HCT116 (cell line): Measurements from ENCODE around the gene BICRAL.

Source experiments
- EGR1 ChIP-seq: IDR thresholded peaks from 2 replicates; pipeline ENCODE4 v1.6.1; 2012; ENCODE audit warnings: low read depth
- EZH2 ChIP-seq: fragments of 200-600 bp; sonication (generic); IDR thresholded peaks from 2 replicates; pipeline ENCODE4 v1.6.1; 2017; ENCODE audit warnings: antibody characterized with exemption, mixed run types
- POLR2A ChIP-seq: IDR thresholded peaks from 2 replicates; pipeline ENCODE4 v1.7.0; 2011; ENCODE audit warnings: borderline replicate concordance; ENCODE audit not compliant: insufficient read depth, insufficient read length; ENCODE audit errors: extremely low read depth
- POLR2AphosphoS5 ChIP-seq: IDR thresholded peaks from 2 replicates; pipeline ENCODE4 v1.6.1; 2011; ENCODE audit warnings: mild to moderate bottlenecking, low read depth, low read length, moderate library complexity
- SIN3A ChIP-seq: IDR thresholded peaks from 2 replicates; pipeline ENCODE4 v1.6.1; 2012; ENCODE audit warnings: low read depth
- TF ChIP-seq, protein P1 (sequence below), 3 experiments: fragments of 200-600 bp in 1 of 3; sonication (generic) in 1 of 3; IDR thresholded peaks in 2 of 3; conservative IDR thresholded peaks in 1 of 3; 2 replicates each; pipeline ENCODE4 v1.5.1; 2012 to 2017; ENCODE audit warnings: low read depth in 2 of 3, low read length in 2 of 3, antibody characterized with exemption in 1 of 3, borderline replicate concordance in 1 of 3, control low read depth in 1 of 3, mild to moderate bottlenecking in 1 of 3, mixed read lengths in 1 of 3, mixed run types in 1 of 3, moderate library complexity in 1 of 3; ENCODE audit not compliant: insufficient read depth in 1 of 3
- TF ChIP-seq, protein P2 (sequence below): IDR thresholded peaks from 2 replicates; pipeline ENCODE4 v1.6.1; 2012
- TF ChIP-seq, protein P3 (sequence below): IDR thresholded peaks from 2 replicates; pipeline ENCODE4 v1.6.1; 2012; ENCODE audit warnings: low read depth

DNA sequence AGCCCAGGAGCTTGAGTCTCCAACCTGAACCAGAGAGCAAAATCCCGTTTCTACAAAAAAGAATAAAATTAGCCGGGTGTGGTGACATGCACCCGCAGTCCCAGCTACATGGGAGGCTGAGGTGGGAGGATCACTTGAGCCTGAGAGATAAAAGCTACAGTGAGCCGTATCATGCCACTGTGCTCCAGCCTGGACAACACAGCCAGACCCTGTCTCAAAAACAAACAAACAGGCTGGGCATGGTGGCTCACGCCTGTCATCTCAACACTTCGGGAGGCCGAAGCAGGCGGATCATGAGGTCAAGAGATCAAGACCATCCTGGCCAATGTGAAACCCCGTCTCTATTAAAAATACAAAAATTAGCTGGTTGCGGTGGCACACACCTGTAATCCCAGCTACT, 122.6 kb downstream of the BICRAL start:
- TF ChIP-seq, protein P1, sequence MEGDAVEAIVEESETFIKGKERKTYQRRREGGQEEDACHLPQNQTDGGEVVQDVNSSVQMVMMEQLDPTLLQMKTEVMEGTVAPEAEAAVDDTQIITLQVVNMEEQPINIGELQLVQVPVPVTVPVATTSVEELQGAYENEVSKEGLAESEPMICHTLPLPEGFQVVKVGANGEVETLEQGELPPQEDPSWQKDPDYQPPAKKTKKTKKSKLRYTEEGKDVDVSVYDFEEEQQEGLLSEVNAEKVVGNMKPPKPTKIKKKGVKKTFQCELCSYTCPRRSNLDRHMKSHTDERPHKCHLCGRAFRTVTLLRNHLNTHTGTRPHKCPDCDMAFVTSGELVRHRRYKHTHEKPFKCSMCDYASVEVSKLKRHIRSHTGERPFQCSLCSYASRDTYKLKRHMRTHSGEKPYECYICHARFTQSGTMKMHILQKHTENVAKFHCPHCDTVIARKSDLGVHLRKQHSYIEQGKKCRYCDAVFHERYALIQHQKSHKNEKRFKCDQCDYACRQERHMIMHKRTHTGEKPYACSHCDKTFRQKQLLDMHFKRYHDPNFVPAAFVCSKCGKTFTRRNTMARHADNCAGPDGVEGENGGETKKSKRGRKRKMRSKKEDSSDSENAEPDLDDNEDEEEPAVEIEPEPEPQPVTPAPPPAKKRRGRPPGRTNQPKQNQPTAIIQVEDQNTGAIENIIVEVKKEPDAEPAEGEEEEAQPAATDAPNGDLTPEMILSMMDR (IDR thresholded peaks at IDR 0.05 in 2 of 3, conservative IDR thresholded peaks at IDR 0.05 in 1 of 3; ENCODE audit: borderline replicate concordance in 1 of 3, insufficient read depth in 1 of 3, low read depth in 2 of 3, low read length in 2 of 3): no peak
- TF ChIP-seq, protein P2, sequence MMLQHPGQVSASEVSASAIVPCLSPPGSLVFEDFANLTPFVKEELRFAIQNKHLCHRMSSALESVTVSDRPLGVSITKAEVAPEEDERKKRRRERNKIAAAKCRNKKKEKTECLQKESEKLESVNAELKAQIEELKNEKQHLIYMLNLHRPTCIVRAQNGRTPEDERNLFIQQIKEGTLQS: no peak
- TF ChIP-seq POLR2AphosphoS5: no peak
- TF ChIP-seq EZH2: no peak
- no peak for TF ChIP-seq POLR2A
- no peak for TF ChIP-seq EGR1
- TF ChIP-seq SIN3A: no peak
- TF ChIP-seq, protein P3, sequence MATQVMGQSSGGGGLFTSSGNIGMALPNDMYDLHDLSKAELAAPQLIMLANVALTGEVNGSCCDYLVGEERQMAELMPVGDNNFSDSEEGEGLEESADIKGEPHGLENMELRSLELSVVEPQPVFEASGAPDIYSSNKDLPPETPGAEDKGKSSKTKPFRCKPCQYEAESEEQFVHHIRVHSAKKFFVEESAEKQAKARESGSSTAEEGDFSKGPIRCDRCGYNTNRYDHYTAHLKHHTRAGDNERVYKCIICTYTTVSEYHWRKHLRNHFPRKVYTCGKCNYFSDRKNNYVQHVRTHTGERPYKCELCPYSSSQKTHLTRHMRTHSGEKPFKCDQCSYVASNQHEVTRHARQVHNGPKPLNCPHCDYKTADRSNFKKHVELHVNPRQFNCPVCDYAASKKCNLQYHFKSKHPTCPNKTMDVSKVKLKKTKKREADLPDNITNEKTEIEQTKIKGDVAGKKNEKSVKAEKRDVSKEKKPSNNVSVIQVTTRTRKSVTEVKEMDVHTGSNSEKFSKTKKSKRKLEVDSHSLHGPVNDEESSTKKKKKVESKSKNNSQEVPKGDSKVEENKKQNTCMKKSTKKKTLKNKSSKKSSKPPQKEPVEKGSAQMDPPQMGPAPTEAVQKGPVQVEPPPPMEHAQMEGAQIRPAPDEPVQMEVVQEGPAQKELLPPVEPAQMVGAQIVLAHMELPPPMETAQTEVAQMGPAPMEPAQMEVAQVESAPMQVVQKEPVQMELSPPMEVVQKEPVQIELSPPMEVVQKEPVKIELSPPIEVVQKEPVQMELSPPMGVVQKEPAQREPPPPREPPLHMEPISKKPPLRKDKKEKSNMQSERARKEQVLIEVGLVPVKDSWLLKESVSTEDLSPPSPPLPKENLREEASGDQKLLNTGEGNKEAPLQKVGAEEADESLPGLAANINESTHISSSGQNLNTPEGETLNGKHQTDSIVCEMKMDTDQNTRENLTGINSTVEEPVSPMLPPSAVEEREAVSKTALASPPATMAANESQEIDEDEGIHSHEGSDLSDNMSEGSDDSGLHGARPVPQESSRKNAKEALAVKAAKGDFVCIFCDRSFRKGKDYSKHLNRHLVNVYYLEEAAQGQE: no peak
